ENCODE data around the gene PKD1L1. TPM values are rescaled to one million over a fixed set of nuclear protein-coding genes. Genes with fewer than 3 reads are reported as not detected.

Gene PKD1L1
- total RNA-seq, 1 donor from 2014 or later, result 0.19 TPM

GRCh38 chr7:47888371-47889265 lies 59.6 kb downstream of the PKD1L1 start:
- Mint-ChIP-seq H3K27ac (ENCODE audit: unreplicated experiment) (peak overlapping the region; percentile 62), H3K9me3 (no peaks in the 10 kb centered on the region), H3K4me1 (peaks cover 29% of the 10 kb centered on the region), H3K4me3 (no peak overlapping the region), H3K36me3 (ENCODE audit: low read depth) (no peaks in the 10 kb centered on the region), H3K27me3 (ENCODE audit: low read depth) (no peaks in the 10 kb centered on the region)
- TF ChIP-seq CTCF (conservative IDR thresholded peaks at IDR 0.05), result no peak
- no peak for DNase-seq (ENCODE audit: low read depth, low spot score)

DNA sequence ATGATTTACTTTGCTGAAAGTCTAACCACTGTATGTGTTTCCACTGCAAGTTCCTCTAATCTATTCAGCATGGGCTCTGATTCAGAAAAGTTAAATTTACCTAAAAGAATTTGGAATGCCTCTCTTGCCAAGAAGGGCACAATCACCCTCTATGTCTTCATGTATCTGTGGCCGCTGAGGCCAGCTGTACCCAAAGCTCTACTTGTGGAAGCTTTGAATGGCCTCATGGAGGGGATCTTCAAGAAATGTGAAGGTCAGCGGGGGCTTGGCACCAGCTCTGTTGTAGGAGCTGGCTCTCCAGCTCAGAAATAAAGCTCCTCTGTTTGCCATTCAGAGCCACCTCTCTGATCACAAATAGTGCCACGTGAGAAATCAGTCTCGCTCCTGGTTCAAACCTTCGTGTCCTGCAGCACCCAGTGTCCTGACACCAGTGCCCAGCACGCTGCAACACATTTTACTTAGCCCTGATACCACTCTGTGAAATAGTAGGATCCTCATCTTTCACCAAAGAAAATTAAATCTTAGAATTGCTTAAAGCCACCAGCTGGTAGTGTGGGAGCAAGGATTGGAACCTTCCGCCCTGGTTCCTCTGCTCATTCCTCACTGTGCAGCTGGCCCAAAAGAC lies 61.1 kb downstream of the PKD1L1 start:
- H3K27me3 Mint-ChIP-seq (ENCODE audit: low read depth), result no peaks in the 10 kb centered on the region
- H3K27ac Mint-ChIP-seq (ENCODE audit: unreplicated experiment), result peak overlapping the region; percentile 47
- H3K4me1 Mint-ChIP-seq, result peaks cover 23% of the 10 kb centered on the region

DNA sequence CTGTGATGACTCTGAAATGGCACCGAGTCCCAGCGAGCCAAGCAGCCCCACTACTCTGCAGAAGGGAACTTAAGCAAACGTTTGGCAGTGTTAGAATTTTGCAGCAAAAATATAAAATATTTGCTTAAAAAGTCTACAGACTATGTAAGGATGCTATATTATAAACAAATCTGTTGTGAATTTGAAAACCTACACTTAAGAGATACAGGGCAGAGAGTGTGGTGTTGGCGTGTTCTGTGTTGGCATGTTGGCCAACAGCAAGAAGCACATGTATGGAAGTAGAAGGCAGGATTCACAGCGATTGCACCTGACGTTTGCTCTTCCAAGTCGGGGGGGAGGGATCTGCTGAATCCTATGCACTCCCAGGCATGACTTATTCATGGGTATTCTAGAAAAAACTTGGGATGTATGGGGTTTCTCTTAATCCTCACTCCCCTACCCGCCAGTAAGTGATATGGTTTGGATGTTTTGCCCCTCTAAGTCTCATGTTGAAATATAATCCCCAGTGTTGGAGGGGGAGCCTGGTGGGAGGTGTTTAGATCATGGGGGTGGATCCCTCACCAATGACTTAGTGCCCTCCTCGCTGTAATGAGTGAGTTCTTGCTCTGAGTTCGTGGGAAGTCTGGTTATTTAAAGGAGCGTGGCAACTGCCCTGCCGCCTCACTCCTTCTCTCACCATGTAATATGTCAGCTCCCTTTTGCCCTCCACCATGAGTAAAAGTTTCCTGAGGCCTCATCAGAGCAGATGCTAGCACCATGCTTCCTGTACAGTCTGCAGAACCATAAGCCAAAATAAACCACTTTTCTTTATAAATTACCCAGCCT lies 62.1 kb downstream of the PKD1L1 start:
- no peak for DNase-seq (ENCODE audit: low read depth, low spot score)
- H3K36me3 Mint-ChIP-seq (ENCODE audit: low read depth), result no peaks in the 10 kb centered on the region
- no peak overlapping the region for H3K4me3 Mint-ChIP-seq
- H3K4me1 Mint-ChIP-seq, result peaks cover 24% of the 10 kb centered on the region
- no peak overlapping the region for H3K27ac Mint-ChIP-seq (ENCODE audit: unreplicated experiment)
- no peaks in the 10 kb centered on the region for H3K27me3 Mint-ChIP-seq (ENCODE audit: low read depth)
- H3K9me3 Mint-ChIP-seq, result no peaks in the 10 kb centered on the region
- no peak for TF ChIP-seq CTCF (conservative IDR thresholded peaks at IDR 0.05)

More for the DNA sequence above, 61.1 kb downstream of the PKD1L1 start:
- Mint-ChIP-seq H3K4me3 (no peak overlapping the region), H3K9me3 (no peaks in the 10 kb centered on the region), H3K36me3 (ENCODE audit: low read depth) (no peaks in the 10 kb centered on the region)
- no peak for TF ChIP-seq CTCF (conservative IDR thresholded peaks at IDR 0.05)
- no peak for DNase-seq (ENCODE audit: low read depth, low spot score)

GRCh38 chr7:47885309-47885986 lies 62.8 kb downstream of the PKD1L1 start:
- no peaks in the 10 kb centered on the region for H3K9me3 Mint-ChIP-seq
- no peak overlapping the region for H3K4me3 Mint-ChIP-seq
- H3K36me3 Mint-ChIP-seq (ENCODE audit: low read depth), result no peaks in the 10 kb centered on the region
- no peak for DNase-seq (ENCODE audit: low read depth, low spot score)
- no peaks in the 10 kb centered on the region for H3K27me3 Mint-ChIP-seq (ENCODE audit: low read depth)
- no peak for TF ChIP-seq CTCF (conservative IDR thresholded peaks at IDR 0.05)
- no peak overlapping the region for H3K27ac Mint-ChIP-seq (ENCODE audit: unreplicated experiment)
- H3K4me1 Mint-ChIP-seq, result peaks cover 24% of the 10 kb centered on the region

DNA sequence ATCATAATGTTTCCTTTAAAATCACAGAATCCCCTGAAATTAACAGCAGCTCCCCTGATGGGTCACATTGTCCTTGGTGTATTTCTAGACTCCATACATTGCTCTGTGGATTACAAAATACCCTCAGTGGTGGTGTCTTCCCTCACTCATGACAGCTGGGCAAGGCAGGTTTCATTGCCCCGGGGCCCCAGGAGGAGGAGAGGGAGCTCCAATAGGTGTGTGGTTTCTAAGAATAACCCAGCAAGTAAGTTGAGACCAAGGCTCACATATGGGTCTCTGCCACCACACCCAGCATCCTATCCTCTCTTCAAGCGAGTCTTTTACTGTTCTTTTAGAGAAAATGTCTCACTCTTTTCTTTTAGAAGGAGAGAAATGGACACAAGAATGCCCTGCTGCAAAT lies 63.6 kb downstream of the PKD1L1 start:
- Mint-ChIP-seq H3K36me3 (ENCODE audit: low read depth) (no peaks in the 10 kb centered on the region), H3K4me1 (peaks cover 24% of the 10 kb centered on the region), H3K9me3 (no peaks in the 10 kb centered on the region), H3K27me3 (ENCODE audit: low read depth) (no peaks in the 10 kb centered on the region), H3K27ac (ENCODE audit: unreplicated experiment) (no peak overlapping the region), H3K4me3 (no peak overlapping the region)
- no peak for TF ChIP-seq CTCF (conservative IDR thresholded peaks at IDR 0.05)
- DNase-seq (ENCODE audit: low read depth, low spot score), result no peak

Data from neural crest cell (in vitro differentiated cells).